ENCODE results near the gene GPR22. TPM values are rescaled to one million over a fixed set of nuclear protein-coding genes. Genes with fewer than 3 reads are reported as not detected.

Gene GPR22
- total RNA-seq, 1 donor from 2014 or later, result not detected

DNA sequence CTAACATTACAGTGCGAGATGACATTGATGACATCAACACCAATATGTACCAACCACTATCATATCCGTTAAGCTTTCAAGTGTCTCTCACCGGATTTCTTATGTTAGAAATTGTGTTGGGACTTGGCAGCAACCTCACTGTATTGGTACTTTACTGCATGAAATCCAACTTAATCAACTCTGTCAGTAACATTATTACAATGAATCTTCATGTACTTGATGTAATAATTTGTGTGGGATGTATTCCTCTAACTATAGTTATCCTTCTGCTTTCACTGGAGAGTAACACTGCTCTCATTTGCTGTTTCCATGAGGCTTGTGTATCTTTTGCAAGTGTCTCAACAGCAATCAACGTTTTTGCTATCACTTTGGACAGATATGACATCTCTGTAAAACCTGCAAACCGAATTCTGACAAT is 4.3 kb downstream of the GPR22 start:
- H3K27me3 Mint-ChIP-seq (ENCODE audit: low read depth), result no peaks in the 10 kb centered on the region
- H3K36me3 Mint-ChIP-seq (ENCODE audit: low read depth), result no peaks in the 10 kb centered on the region
- TF ChIP-seq, protein P1, sequence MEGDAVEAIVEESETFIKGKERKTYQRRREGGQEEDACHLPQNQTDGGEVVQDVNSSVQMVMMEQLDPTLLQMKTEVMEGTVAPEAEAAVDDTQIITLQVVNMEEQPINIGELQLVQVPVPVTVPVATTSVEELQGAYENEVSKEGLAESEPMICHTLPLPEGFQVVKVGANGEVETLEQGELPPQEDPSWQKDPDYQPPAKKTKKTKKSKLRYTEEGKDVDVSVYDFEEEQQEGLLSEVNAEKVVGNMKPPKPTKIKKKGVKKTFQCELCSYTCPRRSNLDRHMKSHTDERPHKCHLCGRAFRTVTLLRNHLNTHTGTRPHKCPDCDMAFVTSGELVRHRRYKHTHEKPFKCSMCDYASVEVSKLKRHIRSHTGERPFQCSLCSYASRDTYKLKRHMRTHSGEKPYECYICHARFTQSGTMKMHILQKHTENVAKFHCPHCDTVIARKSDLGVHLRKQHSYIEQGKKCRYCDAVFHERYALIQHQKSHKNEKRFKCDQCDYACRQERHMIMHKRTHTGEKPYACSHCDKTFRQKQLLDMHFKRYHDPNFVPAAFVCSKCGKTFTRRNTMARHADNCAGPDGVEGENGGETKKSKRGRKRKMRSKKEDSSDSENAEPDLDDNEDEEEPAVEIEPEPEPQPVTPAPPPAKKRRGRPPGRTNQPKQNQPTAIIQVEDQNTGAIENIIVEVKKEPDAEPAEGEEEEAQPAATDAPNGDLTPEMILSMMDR (IDR thresholded peaks at IDR 0.05), result no peak

DNA sequence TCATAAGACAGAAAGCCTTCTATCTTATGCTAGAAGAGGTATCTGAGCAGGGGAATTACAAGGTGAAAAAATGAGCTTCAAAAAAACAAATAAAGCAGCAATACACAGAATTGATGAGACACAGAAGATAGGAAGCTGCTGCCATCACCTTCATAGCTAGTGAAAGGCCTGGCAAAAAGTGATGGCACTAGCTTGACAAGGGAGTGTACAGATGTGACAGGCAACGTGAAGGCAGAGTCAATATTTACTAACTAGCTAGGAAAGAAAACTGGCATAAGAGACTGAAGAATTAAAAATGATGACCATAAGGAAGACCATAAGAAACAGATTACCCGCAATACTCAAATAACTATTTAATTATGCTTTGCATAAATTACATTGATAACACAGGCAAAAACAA is 9.4 kb downstream of the GPR22 start:
- no peaks in the 10 kb centered on the region for H3K27me3 Mint-ChIP-seq (ENCODE audit: low read depth)

More for the DNA sequence above, 4.3 kb downstream of the GPR22 start:
- H3K9me3 Mint-ChIP-seq (ENCODE audit: low read depth), result no peaks in the 10 kb centered on the region
- H3K4me1 Mint-ChIP-seq (ENCODE audit: low read depth), result no peaks in the 10 kb centered on the region
- DNase-seq (ENCODE audit: low spot score), result no peak
- no peak overlapping the region for H3K27ac Mint-ChIP-seq (ENCODE audit: unreplicated experiment)
- H3K4me3 Mint-ChIP-seq (ENCODE audit: unreplicated experiment), result no peak overlapping the region

DNA sequence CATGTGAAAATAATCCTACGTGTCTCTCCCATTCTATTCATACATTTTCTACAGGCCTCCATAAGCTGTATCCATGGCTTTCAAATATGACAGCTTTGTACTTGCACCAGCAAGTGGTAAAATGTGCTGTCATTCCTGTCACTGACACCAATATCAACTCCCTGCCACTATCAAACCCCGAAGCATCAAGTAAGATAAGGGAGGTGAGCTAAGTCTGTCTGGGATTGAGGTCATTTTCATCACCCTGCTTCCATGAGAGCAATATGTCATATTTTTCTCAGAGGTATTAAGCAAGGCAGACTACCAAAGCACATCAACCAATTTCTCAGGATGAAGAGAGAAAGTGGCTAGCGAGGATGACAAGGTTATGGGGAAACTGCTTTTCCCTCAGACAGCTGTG is 11.1 kb downstream of the GPR22 start:
- Mint-ChIP-seq H3K27ac (ENCODE audit: unreplicated experiment) (no peak overlapping the region), H3K4me3 (ENCODE audit: unreplicated experiment) (no peak overlapping the region), H3K36me3 (ENCODE audit: low read depth) (no peaks in the 10 kb centered on the region), H3K4me1 (ENCODE audit: low read depth) (no peaks in the 10 kb centered on the region), H3K27me3 (ENCODE audit: low read depth) (no peaks in the 10 kb centered on the region), H3K9me3 (ENCODE audit: low read depth) (no peaks in the 10 kb centered on the region)
- DNase-seq (ENCODE audit: low spot score), result no peak
- TF ChIP-seq, protein P1 (IDR thresholded peaks at IDR 0.05), result no peak

More for the DNA sequence above, 9.4 kb downstream of the GPR22 start:
- H3K27ac Mint-ChIP-seq (ENCODE audit: unreplicated experiment), result no peak overlapping the region
- no peak overlapping the region for H3K4me3 Mint-ChIP-seq (ENCODE audit: unreplicated experiment)
- no peaks in the 10 kb centered on the region for H3K4me1 Mint-ChIP-seq (ENCODE audit: low read depth)
- no peaks in the 10 kb centered on the region for H3K36me3 Mint-ChIP-seq (ENCODE audit: low read depth)
- no peaks in the 10 kb centered on the region for H3K9me3 Mint-ChIP-seq (ENCODE audit: low read depth)
- TF ChIP-seq, protein P1 (IDR thresholded peaks at IDR 0.05), result no peak
- no peak for DNase-seq (ENCODE audit: low spot score)

DNA sequence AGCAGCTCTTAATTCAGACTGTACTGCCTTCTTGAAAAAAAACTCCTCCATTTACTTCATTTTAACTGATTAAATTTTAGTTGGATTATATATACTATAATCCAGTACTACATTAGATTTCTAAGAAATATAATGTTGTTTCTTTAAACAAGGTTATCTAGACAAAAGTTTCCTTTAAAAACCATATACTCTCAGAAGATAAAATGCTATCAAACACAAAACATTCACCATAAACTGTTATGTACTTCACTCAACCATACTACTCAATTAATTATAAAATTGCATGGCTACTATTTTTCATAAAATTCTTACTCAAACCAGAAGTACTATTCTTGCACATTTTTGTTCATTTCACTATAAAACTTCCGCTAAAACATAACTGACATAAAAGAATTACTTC is 12.7 kb downstream of the GPR22 start:
- Mint-ChIP-seq H3K9me3 (ENCODE audit: low read depth) (no peaks in the 10 kb centered on the region), H3K27ac (ENCODE audit: unreplicated experiment) (no peak overlapping the region), H3K27me3 (ENCODE audit: low read depth) (no peaks in the 10 kb centered on the region), H3K36me3 (ENCODE audit: low read depth) (no peaks in the 10 kb centered on the region), H3K4me1 (ENCODE audit: low read depth) (no peaks in the 10 kb centered on the region), H3K4me3 (ENCODE audit: unreplicated experiment) (no peak overlapping the region)
- TF ChIP-seq, protein P1 (IDR thresholded peaks at IDR 0.05), result no peak
- DNase-seq (ENCODE audit: low spot score), result no peak

DNA sequence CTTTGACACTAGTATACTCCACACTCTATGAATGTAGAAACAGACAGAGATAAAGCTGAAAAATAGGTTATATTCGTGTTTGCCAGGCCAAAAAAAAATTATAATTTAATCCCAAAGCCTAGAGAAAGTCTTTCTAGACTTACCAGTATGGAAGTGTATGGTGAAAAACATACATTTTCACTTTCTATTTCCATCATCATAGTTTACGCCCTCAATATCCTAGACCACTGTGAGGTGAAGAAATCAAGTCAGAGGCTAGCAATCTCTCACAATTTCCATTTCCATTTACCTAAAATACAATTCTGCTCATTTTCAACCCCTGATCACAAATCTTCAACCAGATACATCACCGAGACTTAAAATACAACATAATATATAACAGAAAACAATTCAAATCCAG is 16.2 kb downstream of the GPR22 start:
- H3K27me3 Mint-ChIP-seq (ENCODE audit: low read depth), result no peaks in the 10 kb centered on the region
- DNase-seq (ENCODE audit: low spot score), result no peak
- no peaks in the 10 kb centered on the region for H3K36me3 Mint-ChIP-seq (ENCODE audit: low read depth)
- no peak overlapping the region for H3K4me3 Mint-ChIP-seq (ENCODE audit: unreplicated experiment)
- TF ChIP-seq, protein P1 (IDR thresholded peaks at IDR 0.05), result no peak
- H3K27ac Mint-ChIP-seq (ENCODE audit: unreplicated experiment), result no peak overlapping the region
- H3K9me3 Mint-ChIP-seq (ENCODE audit: low read depth), result no peaks in the 10 kb centered on the region
- H3K4me1 Mint-ChIP-seq (ENCODE audit: low read depth), result peaks cover 8% of the 10 kb centered on the region
